Astrocyte (in vitro differentiated cells and primary cell): Measurements from ENCODE around the gene CES2. TPM values are rescaled to one million over a fixed set of nuclear protein-coding genes. Genes with fewer than 3 reads are reported as not detected.

Source experiments
- DNase-seq: peaks from one replicate; pipeline ENCODE4 v3.0.0-alpha.2; 2010; ENCODE audit warnings: low read depth
- FAIRE-seq: peaks from 2 replicates; lab custom pipeline; 2011; peaks lifted over from hg19 to GRCh38; lab: Jason Lieb, UNC
- H2AFZ ChIP-seq: 2 replicates; pipeline ENCODE4 v1.6.0; 2012; ENCODE audit warnings: low read depth, low read length, inconsistent platforms
- H3K27ac ChIP-seq: 2 replicates; pipeline ENCODE4 v1.5.1; 2011; ENCODE audit warnings: low read depth, low read length, inconsistent platforms
- H3K27me3 ChIP-seq: 2 replicates; pipeline ENCODE4 v1.6.0; 2011; ENCODE audit warnings: low read length, inconsistent platforms; ENCODE audit not compliant: insufficient read depth
- H3K36me3 ChIP-seq: 2 replicates; pipeline ENCODE4 v1.5.1; 2011; ENCODE audit warnings: low read length, inconsistent platforms; ENCODE audit not compliant: insufficient read depth
- H3K4me1 ChIP-seq: 2 replicates; pipeline ENCODE4 v1.5.1; 2011; ENCODE audit warnings: low read length, inconsistent platforms; ENCODE audit not compliant: insufficient read depth
- H3K4me2 ChIP-seq: 2 replicates; pipeline ENCODE4 v1.6.0; 2012; ENCODE audit warnings: low read length, inconsistent platforms
- H3K4me3 ChIP-seq: 2 replicates; pipeline ENCODE4 v1.5.1; 2011; ENCODE audit warnings: low read depth, mild to moderate bottlenecking, low read length, inconsistent platforms; ENCODE audit not compliant: insufficient read depth
- H3K79me2 ChIP-seq: 2 replicates; pipeline ENCODE4 v1.6.0; 2012; ENCODE audit warnings: mild to moderate bottlenecking, low read length, inconsistent platforms; ENCODE audit not compliant: insufficient read depth
- H3K9ac ChIP-seq: 2 replicates; pipeline ENCODE4 v1.6.0; 2012; ENCODE audit warnings: mild to moderate bottlenecking, low read length, inconsistent platforms
- H3K9me3 ChIP-seq: 2 replicates; pipeline ENCODE4 v1.5.1; 2012; ENCODE audit warnings: low read depth, mild to moderate bottlenecking, low read length, inconsistent platforms; ENCODE audit not compliant: insufficient read depth
- H4K20me1 ChIP-seq: 2 replicates; pipeline ENCODE4 v1.6.0; 2012; ENCODE audit warnings: low read length, inconsistent platforms; ENCODE audit not compliant: insufficient read depth
- H3K27ac Mint-ChIP-seq: one replicate; pipeline ENCODE4 v1.8.0; 2021; ENCODE audit warnings: mild to moderate bottlenecking, mixed read lengths; ENCODE audit not compliant: unreplicated experiment
- H3K27me3 Mint-ChIP-seq: one replicate; pipeline ENCODE4 v1.8.0; 2021; ENCODE audit warnings: low read depth, mixed read lengths; ENCODE audit not compliant: unreplicated experiment
- H3K36me3 Mint-ChIP-seq: one replicate; pipeline ENCODE4 v1.8.0; 2021; ENCODE audit warnings: low read depth, mixed read lengths; ENCODE audit not compliant: unreplicated experiment
- H3K4me1 Mint-ChIP-seq: one replicate; pipeline ENCODE4 v1.8.0; 2021; ENCODE audit warnings: low read depth, mixed read lengths; ENCODE audit not compliant: unreplicated experiment
- H3K4me3 Mint-ChIP-seq: one replicate; pipeline ENCODE4 v1.8.0; 2021; ENCODE audit warnings: mild to moderate bottlenecking, moderate library complexity, mixed read lengths; ENCODE audit not compliant: unreplicated experiment
- H3K9me3 Mint-ChIP-seq: one replicate; pipeline ENCODE4 v1.8.0; 2021; ENCODE audit warnings: mild to moderate bottlenecking, mixed read lengths; ENCODE audit not compliant: unreplicated experiment
- EZH2 ChIP-seq: IDR thresholded peaks from 2 replicates; pipeline ENCODE4 v1.6.1; 2012; ENCODE audit warnings: mild to moderate bottlenecking, low read length, inconsistent platforms; ENCODE audit not compliant: insufficient read depth
- total RNA-seq: library from RNA; stranded (reverse); gene quantifications from 2 replicates; pipeline ENCODE4 v1.2.1, GENCODE V29; 2021
- TF ChIP-seq, protein P1 (sequence below): IDR thresholded peaks from 2 replicates; pipeline ENCODE4 v1.5.1; 2011; ENCODE audit warnings: low read depth, mild to moderate bottlenecking, inconsistent platforms, low read length, moderate library complexity; ENCODE audit not compliant: insufficient read depth

CES2 gene
- total RNA-seq, 1 donor from 2014 or later, result 28.8 TPM

DNA sequence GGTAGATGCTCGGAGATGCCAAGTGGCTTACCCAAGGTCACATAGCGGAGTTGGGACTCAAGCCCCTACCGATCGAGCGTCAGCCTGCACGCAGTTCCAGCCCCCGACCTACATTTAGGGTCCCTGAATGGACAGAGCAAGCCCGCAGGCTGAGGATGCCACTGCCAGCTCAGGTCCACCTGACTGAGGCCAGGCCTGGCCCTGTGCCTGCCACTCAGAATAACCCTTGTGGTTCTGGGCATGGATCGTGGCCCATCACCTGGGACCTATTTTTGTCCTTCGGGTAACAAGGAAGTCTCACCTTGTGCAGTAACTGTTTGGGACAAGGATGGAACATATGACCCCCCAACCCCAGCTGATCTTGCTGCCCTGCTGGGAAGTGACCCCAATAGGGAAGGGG lies 33.7 kb upstream of the CES2 start:
- Mint-ChIP-seq H3K4me1 (peaks cover 37% of the 10 kb centered on the region), H3K36me3 (no peaks in the 10 kb centered on the region), H3K9me3 (peaks cover 7% of the 10 kb centered on the region), H3K4me3 (no peak overlapping the region), H3K27me3 (peaks cover 13% of the 10 kb centered on the region), H3K27ac (no peak overlapping the region)
- H2AFZ ChIP-seq, result no peak overlapping the region
- no peak overlapping the region for H3K4me2 ChIP-seq
- no peak overlapping the region for H3K27ac ChIP-seq
- H3K27me3 ChIP-seq, result no peaks in the 10 kb centered on the region
- H3K79me2 ChIP-seq, result no peaks in the 10 kb centered on the region
- peaks cover 12% of the 10 kb centered on the region for H3K4me1 ChIP-seq
- H4K20me1 ChIP-seq, result no peaks in the 10 kb centered on the region
- H3K9me3 ChIP-seq, result no peaks in the 10 kb centered on the region
- H3K9ac ChIP-seq, result no peak overlapping the region
- H3K4me3 ChIP-seq, result no peak overlapping the region
- TF ChIP-seq, protein P1, sequence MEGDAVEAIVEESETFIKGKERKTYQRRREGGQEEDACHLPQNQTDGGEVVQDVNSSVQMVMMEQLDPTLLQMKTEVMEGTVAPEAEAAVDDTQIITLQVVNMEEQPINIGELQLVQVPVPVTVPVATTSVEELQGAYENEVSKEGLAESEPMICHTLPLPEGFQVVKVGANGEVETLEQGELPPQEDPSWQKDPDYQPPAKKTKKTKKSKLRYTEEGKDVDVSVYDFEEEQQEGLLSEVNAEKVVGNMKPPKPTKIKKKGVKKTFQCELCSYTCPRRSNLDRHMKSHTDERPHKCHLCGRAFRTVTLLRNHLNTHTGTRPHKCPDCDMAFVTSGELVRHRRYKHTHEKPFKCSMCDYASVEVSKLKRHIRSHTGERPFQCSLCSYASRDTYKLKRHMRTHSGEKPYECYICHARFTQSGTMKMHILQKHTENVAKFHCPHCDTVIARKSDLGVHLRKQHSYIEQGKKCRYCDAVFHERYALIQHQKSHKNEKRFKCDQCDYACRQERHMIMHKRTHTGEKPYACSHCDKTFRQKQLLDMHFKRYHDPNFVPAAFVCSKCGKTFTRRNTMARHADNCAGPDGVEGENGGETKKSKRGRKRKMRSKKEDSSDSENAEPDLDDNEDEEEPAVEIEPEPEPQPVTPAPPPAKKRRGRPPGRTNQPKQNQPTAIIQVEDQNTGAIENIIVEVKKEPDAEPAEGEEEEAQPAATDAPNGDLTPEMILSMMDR, result no peak
- no peak for TF ChIP-seq EZH2
- DNase-seq (no peak), FAIRE-seq (no peak)
- H3K36me3 ChIP-seq, result no peaks in the 10 kb centered on the region

DNA sequence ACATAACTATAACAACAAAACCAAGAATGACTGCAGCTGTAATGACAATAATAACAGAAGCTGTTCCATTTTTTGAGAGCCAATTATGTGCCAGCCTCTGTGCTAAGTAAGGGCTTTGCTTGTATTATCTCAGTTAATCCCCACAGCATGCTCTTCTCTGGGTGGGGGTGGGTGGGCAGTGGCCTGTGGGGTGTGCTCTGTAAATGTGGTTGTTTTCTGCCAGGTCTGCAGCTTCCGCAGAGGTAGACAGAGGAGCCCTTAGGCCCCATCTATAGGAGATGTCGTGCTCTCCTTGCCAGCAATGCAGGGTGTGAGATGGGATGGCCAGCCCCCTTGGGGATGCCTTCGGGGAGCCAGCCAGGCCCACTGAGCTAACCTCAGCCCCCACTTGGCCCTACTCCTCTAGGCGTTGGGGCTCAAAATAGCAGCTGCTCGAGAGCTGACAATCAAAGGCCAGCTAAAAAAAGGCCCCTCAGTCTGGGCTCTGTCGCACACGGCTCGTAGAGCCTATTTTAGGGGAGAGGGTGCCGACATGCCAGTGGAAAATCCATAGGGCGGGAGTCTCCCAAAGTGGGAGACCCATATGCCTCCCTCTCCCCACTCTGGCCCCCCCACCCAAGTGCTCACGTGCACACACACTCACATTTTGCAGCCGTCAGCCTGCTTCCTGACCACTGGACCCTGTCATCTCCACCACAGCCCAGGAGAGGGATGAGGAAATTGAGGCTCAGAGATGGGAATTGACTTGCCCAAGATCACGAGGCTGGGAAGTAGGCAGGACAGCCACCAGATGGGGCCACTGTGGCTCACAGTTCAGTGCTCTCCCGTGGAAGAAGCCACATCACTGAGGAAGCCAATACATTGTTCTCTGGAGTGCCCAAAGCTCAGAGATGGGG lies 32.4 kb upstream of the CES2 start:
- no peak overlapping the region for H3K27ac ChIP-seq
- H3K27ac Mint-ChIP-seq, result no peak overlapping the region
- H3K27me3 ChIP-seq, result peaks cover 2% of the 10 kb centered on the region
- FAIRE-seq (no peak), DNase-seq (no peak)
- no peak overlapping the region for H3K4me2 ChIP-seq
- no peaks in the 10 kb centered on the region for H3K9me3 ChIP-seq
- H3K4me1 ChIP-seq, result peaks cover 12% of the 10 kb centered on the region
- no peaks in the 10 kb centered on the region for H4K20me1 ChIP-seq
- peaks cover 18% of the 10 kb centered on the region for H3K27me3 Mint-ChIP-seq
- no peak overlapping the region for H3K4me3 ChIP-seq
- no peak overlapping the region for H3K9ac ChIP-seq
- H3K9me3 Mint-ChIP-seq, result peaks cover 8% of the 10 kb centered on the region
- peaks cover 37% of the 10 kb centered on the region for H3K4me1 Mint-ChIP-seq
- H3K79me2 ChIP-seq, result no peaks in the 10 kb centered on the region
- no peak overlapping the region for H2AFZ ChIP-seq
- no peak for TF ChIP-seq EZH2
- TF ChIP-seq, protein P1, result no peak
- H3K36me3 ChIP-seq, result no peaks in the 10 kb centered on the region
- no peak overlapping the region for H3K4me3 Mint-ChIP-seq
- H3K36me3 Mint-ChIP-seq, result peaks cover 4% of the 10 kb centered on the region
